SK-N-SH (cell line): ENCODE data around the gene CACNA1A. TPM values are rescaled to one million over a fixed set of nuclear protein-coding genes. Genes with fewer than 3 reads are reported as not detected.

Experiments used
- CTCF ChIA-PET: fragments of 300-600, 350-600 bp; formaldehyde crosslinking; extraction: SDS; loops from one replicate; lab custom pipeline; 2021; lab: Yijun Ruan, JAX
- POLR2A ChIA-PET: fragments of 350-600 bp; sonication (Branson Sonifier 250); formaldehyde crosslinking; extraction: SDS; loops from one replicate; lab custom pipeline; 2020; ENCODE audit warnings: antibody characterized with exemption, inconsistent platforms; lab: Yijun Ruan, JAX
- DNase-seq: peaks from one replicate; pipeline ENCODE4 v3.0.0; 2012
- H2AFZ ChIP-seq: fragments of 200-600 bp; sonication (generic); 2 replicates; pipeline ENCODE4 v1.8.1; 2016; ENCODE audit warnings: antibody characterized with exemption, mild to moderate bottlenecking, low read depth
- H3F3A ChIP-seq: fragments of 200-600 bp; sonication (generic); replicated peaks from 2 replicates; pipeline ENCODE3; 2016; ENCODE audit warnings: antibody characterized with exemption, mild to moderate bottlenecking; ENCODE audit not compliant: insufficient read depth
- H3K27ac ChIP-seq, 2 experiments: fragments of 200-500 bp in 1 of 2; fragments of 200-600 bp in 1 of 2; sonication (Bioruptor generic) in 1 of 2; sonication (generic), shearing (Covaris generic) in 1 of 2; 2 replicates each; pipeline versions ENCODE4 v1.5.1 to v1.6.1; 2014 to 2016; ENCODE audit warnings: low read depth in 2 of 2, inconsistent platforms in 1 of 2, low read length in 1 of 2, mild to moderate bottlenecking in 1 of 2, mixed read lengths in 1 of 2
- H3K27me3 ChIP-seq: fragments of 200-600 bp; sonication (generic), shearing (Covaris generic); 2 replicates; pipeline ENCODE4 v1.6.1; 2016; ENCODE audit warnings: mixed run types; ENCODE audit not compliant: insufficient read depth
- H3K36me3 ChIP-seq, 2 experiments: fragments of 200-500 bp in 1 of 2; fragments of 200-600 bp in 1 of 2; sonication (Bioruptor generic) in 1 of 2; sonication (generic) in 1 of 2; replicated peaks in 1 of 2; 2 replicates each; pipeline versions ENCODE3 to v1.5.1; 2014 to 2016; ENCODE audit warnings: low read length in 1 of 2, mild to moderate bottlenecking in 1 of 2; ENCODE audit not compliant: insufficient read depth in 2 of 2, control insufficient read depth in 1 of 2
- H3K4me1 ChIP-seq, 2 experiments: fragments of 200-500 bp in 1 of 2; fragments of 200-600 bp in 1 of 2; sonication (Bioruptor generic) in 1 of 2; sonication (generic), shearing (Covaris generic) in 1 of 2; 2 replicates each; pipeline versions ENCODE4 v1.5.1 to v1.6.1; 2014 to 2016; ENCODE audit warnings: low read depth in 1 of 2, low read length in 1 of 2, mixed run types in 1 of 2; ENCODE audit not compliant: insufficient read depth in 2 of 2, control insufficient read depth in 1 of 2
- H3K4me2 ChIP-seq: fragments of 200-600 bp; sonication (generic), shearing (Covaris generic); 2 replicates; pipeline ENCODE4 v1.6.1; 2017; ENCODE audit warnings: mixed run types
- H3K4me3 ChIP-seq, 2 experiments: fragments of 200-500 bp in 1 of 2; fragments of 200-600 bp in 1 of 2; sonication (Bioruptor generic) in 1 of 2; sonication (generic), shearing (Covaris generic) in 1 of 2; 2 replicates each; pipeline versions ENCODE4 v1.5.1 to v1.8.1; 2014 to 2016; ENCODE audit warnings: low read depth in 2 of 2, inconsistent platforms in 1 of 2, low read length in 1 of 2, mild to moderate bottlenecking in 1 of 2, mixed read lengths in 1 of 2, moderate library complexity in 1 of 2
- H3K79me2 ChIP-seq: fragments of 200-600 bp; sonication (generic); 2 replicates; pipeline ENCODE4 v1.8.1; 2017; ENCODE audit warnings: mild to moderate bottlenecking; ENCODE audit not compliant: insufficient read depth
- H3K9ac ChIP-seq: fragments of 200-600 bp; sonication (generic); 2 replicates; pipeline ENCODE4 v1.6.1; 2017; ENCODE audit warnings: mixed run types
- H3K9me2 ChIP-seq: fragments of 200-600 bp; sonication (generic); 2 replicates; pipeline ENCODE4 v1.6.1; 2017; ENCODE audit warnings: mixed run types
- H3K9me3 ChIP-seq: fragments of 200-600 bp; sonication (generic); 2 replicates; pipeline ENCODE4 v1.6.1; 2017; ENCODE audit warnings: mixed run types, mild to moderate bottlenecking, moderate library complexity
- H4K20me1 ChIP-seq: fragments of 200-600 bp; sonication (generic); 2 replicates; pipeline ENCODE4 v1.6.1; 2017; ENCODE audit warnings: mild to moderate bottlenecking, mixed run types; ENCODE audit not compliant: insufficient read depth
- EP300 ChIP-seq, 2 experiments: IDR thresholded peaks; 2 replicates each; pipeline versions ENCODE4 v1.4.0 to v1.6.1; 2012; ENCODE audit warnings: borderline replicate concordance in 1 of 2, low read depth in 1 of 2, low read length in 1 of 2
- FOSL2 ChIP-seq: IDR thresholded peaks from 2 replicates; pipeline ENCODE4 v1.4.0; 2012; ENCODE audit warnings: low read depth, mild to moderate bottlenecking, moderate library complexity, borderline replicate concordance
- FOXJ3 ChIP-seq: sonication (generic); formaldehyde crosslinking; IDR thresholded peaks from 2 replicates; pipeline ENCODE4 v1.5.1; 2020; ENCODE audit warnings: mild to moderate bottlenecking, missing genetic modification reagents
- FOXM1 ChIP-seq: IDR thresholded peaks from 2 replicates; pipeline ENCODE4 v1.4.0; 2012; ENCODE audit warnings: low read depth, mild to moderate bottlenecking
- JUND ChIP-seq: IDR thresholded peaks from 2 replicates; pipeline ENCODE4 v1.4.0; 2012
- MEF2A ChIP-seq: IDR thresholded peaks from 2 replicates; pipeline ENCODE4 v1.4.0; 2012; ENCODE audit warnings: low read depth, borderline replicate concordance
- NFIC ChIP-seq: IDR thresholded peaks from 2 replicates; pipeline ENCODE4 v1.4.0; 2012; ENCODE audit warnings: borderline replicate concordance
- POLR2AphosphoS5 ChIP-seq: IDR thresholded peaks from 2 replicates; pipeline ENCODE4 v1.6.1; 2012; ENCODE audit warnings: low read depth, low read length
- RAD21 ChIP-seq: IDR thresholded peaks from 2 replicates; pipeline ENCODE4 v1.6.1; 2012; ENCODE audit warnings: mild to moderate bottlenecking, low read length
- RCOR1 ChIP-seq: fragments of 150-350 bp; IDR thresholded peaks from 2 replicates; pipeline ENCODE4 v1.6.1; 2017; ENCODE audit warnings: antibody characterized with exemption, low read length
- RXRA ChIP-seq: IDR thresholded peaks from 2 replicates; pipeline ENCODE4 v1.4.0; 2012; ENCODE audit warnings: low read depth, mild to moderate bottlenecking, borderline replicate concordance
- SIN3A ChIP-seq: IDR thresholded peaks from 2 replicates; pipeline ENCODE4 v1.6.1; 2012; ENCODE audit warnings: low read depth, mild to moderate bottlenecking, low read length, moderate library complexity, borderline replicate concordance
- TAF1 ChIP-seq: IDR thresholded peaks from 2 replicates; pipeline ENCODE4 v1.6.1; 2012; ENCODE audit warnings: low read depth, mild to moderate bottlenecking, low read length, moderate library complexity, borderline replicate concordance
- TCF12 ChIP-seq: IDR thresholded peaks from 2 replicates; pipeline ENCODE4 v1.4.0; 2012
- YY1 ChIP-seq: IDR thresholded peaks from 2 replicates; pipeline ENCODE4 v1.4.0; 2012; ENCODE audit warnings: low read depth, mild to moderate bottlenecking
- WGBS: methylation state at CpG from one replicate; pipeline ENCODE4 v1.1.6; 2017; ENCODE audit warnings: low lambda C conversion rate; 5-methylcytosine and 5-hydroxymethylcytosine counted together
- polyA plus RNA-seq, 3 experiments: library from polyadenylated mRNA; depleted of rRNA; stranded (reverse); fragments of >200 nt; gene quantifications; 2 replicates each; pipeline ENCODE4 v1.2.3, GENCODE V29; 2012
- TF ChIP-seq, protein P1 (sequence below): fragments of 150-350 bp; IDR thresholded peaks from 2 replicates; pipeline ENCODE4 v1.6.1; 2017; ENCODE audit warnings: antibody characterized with exemption, low read length, low read depth, borderline replicate concordance
- TF ChIP-seq, protein P2 (sequence below): fragments of 200-600 bp; sonication (generic); IDR thresholded peaks from 2 replicates; pipeline ENCODE4 v1.6.1; 2017; ENCODE audit warnings: antibody characterized with exemption, mild to moderate bottlenecking, moderate library complexity
- TF ChIP-seq, protein P3 (sequence below): IDR thresholded peaks from 2 replicates; pipeline ENCODE4 v1.4.0; 2012; ENCODE audit warnings: low read depth, borderline replicate concordance

The CACNA1A gene
- polyA plus RNA-seq, 1 of the 3 experiments (the other 2 are of a cell fraction) = 1.3 TPM

DNA sequence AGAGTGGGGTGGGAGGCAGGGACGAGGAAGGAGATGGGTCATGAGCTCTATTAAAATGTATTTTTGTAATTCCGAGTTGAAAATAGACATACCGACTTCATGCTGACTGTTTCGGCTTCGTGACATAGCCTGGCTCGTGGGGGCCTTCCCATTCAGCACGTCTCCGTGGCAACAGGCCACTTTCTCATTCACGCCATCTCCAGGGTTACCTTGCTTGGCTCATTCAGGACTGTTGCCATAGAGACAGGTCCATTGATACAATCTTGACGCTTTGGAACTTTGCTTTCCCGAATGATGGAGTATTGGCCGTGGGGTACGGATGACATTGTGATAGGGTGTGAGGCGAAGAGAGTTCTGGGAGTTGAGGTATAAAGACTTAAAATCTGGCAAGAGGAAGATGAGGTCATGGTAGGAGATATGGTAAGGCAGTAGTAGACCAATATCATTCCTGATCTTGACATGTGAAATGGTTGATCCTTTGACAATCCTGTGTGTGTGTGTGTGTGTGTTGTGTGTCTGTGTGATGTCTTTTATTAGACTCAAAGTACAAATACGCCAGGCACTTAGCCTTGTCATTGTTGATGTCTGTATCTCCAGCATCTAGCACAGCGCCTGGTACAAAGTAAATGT is 97.3 kb downstream of the CACNA1A start:
- H3F3A ChIP-seq = no peaks in the 10 kb centered on the region
- no peak for TF ChIP-seq YY1
- TF ChIP-seq FOXM1 = no peak
- TF ChIP-seq, protein P1, sequence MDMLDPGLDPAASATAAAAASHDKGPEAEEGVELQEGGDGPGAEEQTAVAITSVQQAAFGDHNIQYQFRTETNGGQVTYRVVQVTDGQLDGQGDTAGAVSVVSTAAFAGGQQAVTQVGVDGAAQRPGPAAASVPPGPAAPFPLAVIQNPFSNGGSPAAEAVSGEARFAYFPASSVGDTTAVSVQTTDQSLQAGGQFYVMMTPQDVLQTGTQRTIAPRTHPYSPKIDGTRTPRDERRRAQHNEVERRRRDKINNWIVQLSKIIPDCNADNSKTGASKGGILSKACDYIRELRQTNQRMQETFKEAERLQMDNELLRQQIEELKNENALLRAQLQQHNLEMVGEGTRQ = no peak
- no peak for TF ChIP-seq JUND
- TF ChIP-seq NFIC = no peak
- no peak for TF ChIP-seq POLR2AphosphoS5
- TF ChIP-seq SIN3A = no peak
- TF ChIP-seq RCOR1 = no peak
- TF ChIP-seq, protein P2, sequence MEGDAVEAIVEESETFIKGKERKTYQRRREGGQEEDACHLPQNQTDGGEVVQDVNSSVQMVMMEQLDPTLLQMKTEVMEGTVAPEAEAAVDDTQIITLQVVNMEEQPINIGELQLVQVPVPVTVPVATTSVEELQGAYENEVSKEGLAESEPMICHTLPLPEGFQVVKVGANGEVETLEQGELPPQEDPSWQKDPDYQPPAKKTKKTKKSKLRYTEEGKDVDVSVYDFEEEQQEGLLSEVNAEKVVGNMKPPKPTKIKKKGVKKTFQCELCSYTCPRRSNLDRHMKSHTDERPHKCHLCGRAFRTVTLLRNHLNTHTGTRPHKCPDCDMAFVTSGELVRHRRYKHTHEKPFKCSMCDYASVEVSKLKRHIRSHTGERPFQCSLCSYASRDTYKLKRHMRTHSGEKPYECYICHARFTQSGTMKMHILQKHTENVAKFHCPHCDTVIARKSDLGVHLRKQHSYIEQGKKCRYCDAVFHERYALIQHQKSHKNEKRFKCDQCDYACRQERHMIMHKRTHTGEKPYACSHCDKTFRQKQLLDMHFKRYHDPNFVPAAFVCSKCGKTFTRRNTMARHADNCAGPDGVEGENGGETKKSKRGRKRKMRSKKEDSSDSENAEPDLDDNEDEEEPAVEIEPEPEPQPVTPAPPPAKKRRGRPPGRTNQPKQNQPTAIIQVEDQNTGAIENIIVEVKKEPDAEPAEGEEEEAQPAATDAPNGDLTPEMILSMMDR = no peak
- TF ChIP-seq FOSL2 = no peak
- TF ChIP-seq TAF1 = no peak
- TF ChIP-seq, protein P3, sequence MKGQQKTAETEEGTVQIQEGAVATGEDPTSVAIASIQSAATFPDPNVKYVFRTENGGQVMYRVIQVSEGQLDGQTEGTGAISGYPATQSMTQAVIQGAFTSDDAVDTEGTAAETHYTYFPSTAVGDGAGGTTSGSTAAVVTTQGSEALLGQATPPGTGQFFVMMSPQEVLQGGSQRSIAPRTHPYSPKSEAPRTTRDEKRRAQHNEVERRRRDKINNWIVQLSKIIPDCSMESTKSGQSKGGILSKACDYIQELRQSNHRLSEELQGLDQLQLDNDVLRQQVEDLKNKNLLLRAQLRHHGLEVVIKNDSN = no peak
- TF ChIP-seq TCF12 = no peak
- TF ChIP-seq RXRA = no peak
- no peak for TF ChIP-seq RAD21
- no peak for TF ChIP-seq EP300 (IDR thresholded peaks at IDR 0.05; ENCODE audit: borderline replicate concordance in 1 of 2, low read depth in 1 of 2, low read length in 1 of 2)
- TF ChIP-seq FOXJ3 = no peak
- TF ChIP-seq MEF2A = no peak
- no peaks in the 10 kb centered on the region for H3K9me2 ChIP-seq
- no peak overlapping the region for H2AFZ ChIP-seq
- no peaks in the 10 kb centered on the region for H3K9me3 ChIP-seq
- no peak overlapping the region for H3K9ac ChIP-seq
- ChIA-PET POLR2A (no interaction called here), CTCF (interaction anchor here (0.8 kb wide), 1 partner anchor 21 kb away, joined by 3 read pairs; no protein-coding TSS in a partner anchor)
- no peaks in the 10 kb centered on the region for H3K36me3 ChIP-seq
- no peak overlapping the region for H3K27ac ChIP-seq
- peaks cover 59% of the 10 kb centered on the region for H3K27me3 ChIP-seq
- no peaks in the 10 kb centered on the region for H4K20me1 ChIP-seq
- H3K4me1 ChIP-seq = no peaks in the 10 kb centered on the region
- H3K79me2 ChIP-seq = no peaks in the 10 kb centered on the region
- DNase-seq = no peak
- H3K4me2 ChIP-seq = no peak overlapping the region
- WGBS = 3% methylated on average over 16 of the region's 16 CpGs
- H3K4me3 ChIP-seq = no peak overlapping the region
